ENCODE data around the gene ARL8B. TPM values are rescaled to one million over a fixed set of nuclear protein-coding genes. Genes with fewer than 3 reads are reported as not detected.

The ARL8B gene
- total RNA-seq, 1 donor from 2014 or later: 43.7 TPM

DNA sequence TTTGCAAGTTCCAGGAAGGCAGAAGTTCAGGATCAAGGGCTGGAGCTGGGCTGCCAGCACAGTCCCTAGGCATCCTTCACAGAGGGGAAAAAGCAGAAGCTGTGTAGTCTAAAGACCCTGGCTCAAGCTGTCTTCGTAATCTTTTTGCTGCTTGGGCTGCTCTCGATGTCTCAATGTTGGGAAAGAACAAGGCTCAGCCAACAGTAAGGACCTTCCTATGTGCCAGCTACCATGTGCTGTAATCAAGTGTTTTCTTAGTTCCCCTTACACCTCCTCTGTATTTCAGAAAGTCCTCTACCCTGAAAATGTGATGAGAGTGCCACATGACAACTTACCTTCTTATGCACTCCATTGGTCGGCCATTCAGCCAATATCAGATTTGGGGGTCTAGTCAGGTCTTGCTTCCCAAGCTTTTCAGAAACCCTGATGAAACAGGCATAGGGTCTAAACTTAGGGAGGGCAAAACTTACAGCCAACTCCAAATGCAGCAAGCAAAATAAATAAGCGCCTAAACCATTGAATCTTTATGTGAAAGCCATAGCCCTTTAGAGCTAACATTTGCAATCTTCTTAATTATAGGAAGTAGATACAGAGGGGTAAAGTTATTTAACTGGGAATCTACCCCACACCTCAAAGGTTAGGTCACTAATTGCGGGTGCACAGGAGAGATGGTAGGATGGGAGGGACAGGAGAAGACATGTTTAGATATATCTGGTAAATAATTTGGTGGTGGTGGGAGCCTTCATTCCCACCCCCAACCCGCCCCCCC, 64.2 kb downstream of the ARL8B start:
- intact Hi-C loops (cut with micrococcal nuclease): loop anchor here (2.0 kb wide), 1 partner anchor 49 kb away; no protein-coding TSS in a partner anchor

DNA sequence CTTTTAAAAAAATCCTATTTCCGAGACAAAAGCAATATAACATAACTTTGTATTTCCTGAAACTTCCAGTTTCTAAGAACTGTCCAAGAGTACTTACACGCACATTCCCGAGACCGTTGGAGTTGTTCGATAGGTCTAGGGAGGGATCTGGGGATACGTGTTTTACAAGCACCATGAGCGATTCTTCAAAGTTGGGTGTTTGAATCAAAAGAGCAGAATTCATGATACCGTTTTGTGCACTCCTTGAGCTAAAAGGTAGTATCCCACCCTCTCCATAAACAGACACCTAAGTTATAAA, 64.7 kb downstream of the ARL8B start:
- intact Hi-C loops (cut with micrococcal nuclease): loop anchor here (1.0 to 2.0 kb wide), 6 partner anchors 10 to 694 kb away; partner anchors contain the start of genes ARL8B, BHLHE40 and ITPR1

DNA sequence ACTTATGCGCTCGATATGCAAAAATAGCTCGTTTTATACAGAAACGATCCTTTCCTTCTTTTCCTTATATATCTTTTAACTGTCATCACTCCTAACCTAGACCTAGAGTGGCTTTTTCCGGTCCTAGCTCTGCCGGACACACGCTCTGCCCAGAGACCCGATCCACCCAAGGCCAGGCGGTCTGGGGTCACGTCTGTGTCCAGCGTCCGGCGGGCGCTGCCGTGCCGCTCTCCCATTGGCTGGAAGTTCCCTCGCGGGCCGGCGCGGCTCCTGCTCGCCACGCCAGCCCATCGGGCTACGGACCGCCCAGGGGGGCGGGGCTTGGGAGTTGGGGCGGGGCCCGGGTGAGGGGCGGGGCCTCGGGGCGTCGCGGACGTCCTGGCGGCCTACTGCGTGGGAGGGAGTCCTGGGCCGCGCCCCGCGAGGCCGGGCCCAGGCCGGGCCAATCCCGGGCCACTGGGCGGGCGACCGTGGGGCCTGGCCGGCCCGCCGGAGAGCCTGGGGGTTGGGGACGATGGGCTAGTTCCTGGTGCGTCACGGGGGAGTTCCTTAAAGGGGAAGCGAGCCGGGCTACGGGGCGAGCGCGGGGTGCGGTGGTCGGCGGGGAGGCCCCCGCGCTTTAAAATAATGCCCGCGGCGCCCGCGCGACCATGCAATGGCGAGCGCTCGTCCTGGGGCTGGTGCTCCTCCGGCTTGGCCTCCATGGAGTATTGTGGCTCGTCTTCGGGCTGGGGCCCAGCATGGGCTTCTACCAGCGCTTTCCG, 65.2 kb downstream of the ARL8B start, which contains the start of gene EDEM1:
Gene EDEM1, plus strand, starts transcription at position 552 of the 764 bp plus-strand sequence. Its CDS starts 99 bp downstream, at position 651.
- intact Hi-C loops (cut with micrococcal nuclease): loop anchor here (1.0 to 2.0 kb wide), 6 partner anchors 10 to 694 kb away; partner anchors contain the start of genes ARL8B, BHLHE40 and ITPR1

DNA sequence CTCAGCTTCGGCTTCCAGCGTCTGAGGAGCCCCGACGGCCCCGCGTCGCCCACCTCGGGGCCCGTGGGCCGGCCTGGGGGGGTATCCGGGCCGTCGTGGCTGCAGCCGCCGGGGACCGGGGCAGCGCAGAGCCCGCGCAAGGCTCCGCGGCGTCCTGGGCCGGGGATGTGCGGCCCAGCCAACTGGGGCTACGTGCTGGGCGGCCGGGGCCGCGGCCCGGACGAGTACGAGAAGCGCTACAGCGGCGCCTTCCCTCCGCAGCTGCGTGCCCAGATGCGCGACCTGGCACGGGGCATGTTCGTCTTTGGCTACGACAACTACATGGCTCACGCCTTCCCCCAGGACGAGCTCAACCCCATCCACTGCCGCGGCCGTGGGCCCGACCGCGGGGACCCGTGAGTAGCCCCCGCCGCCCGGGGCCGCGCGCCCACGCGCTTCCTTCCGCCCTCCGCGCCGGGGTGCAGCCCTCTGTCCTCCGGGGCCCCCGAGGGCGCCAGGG, 65.9 kb downstream of the ARL8B start:
- intact Hi-C loops (cut with micrococcal nuclease): loop anchor here (1.0 to 2.0 kb wide), 7 partner anchors 9 to 885 kb away; partner anchors contain the start of genes ARL8B, BHLHE40, ITPR1 and SETMAR

DNA sequence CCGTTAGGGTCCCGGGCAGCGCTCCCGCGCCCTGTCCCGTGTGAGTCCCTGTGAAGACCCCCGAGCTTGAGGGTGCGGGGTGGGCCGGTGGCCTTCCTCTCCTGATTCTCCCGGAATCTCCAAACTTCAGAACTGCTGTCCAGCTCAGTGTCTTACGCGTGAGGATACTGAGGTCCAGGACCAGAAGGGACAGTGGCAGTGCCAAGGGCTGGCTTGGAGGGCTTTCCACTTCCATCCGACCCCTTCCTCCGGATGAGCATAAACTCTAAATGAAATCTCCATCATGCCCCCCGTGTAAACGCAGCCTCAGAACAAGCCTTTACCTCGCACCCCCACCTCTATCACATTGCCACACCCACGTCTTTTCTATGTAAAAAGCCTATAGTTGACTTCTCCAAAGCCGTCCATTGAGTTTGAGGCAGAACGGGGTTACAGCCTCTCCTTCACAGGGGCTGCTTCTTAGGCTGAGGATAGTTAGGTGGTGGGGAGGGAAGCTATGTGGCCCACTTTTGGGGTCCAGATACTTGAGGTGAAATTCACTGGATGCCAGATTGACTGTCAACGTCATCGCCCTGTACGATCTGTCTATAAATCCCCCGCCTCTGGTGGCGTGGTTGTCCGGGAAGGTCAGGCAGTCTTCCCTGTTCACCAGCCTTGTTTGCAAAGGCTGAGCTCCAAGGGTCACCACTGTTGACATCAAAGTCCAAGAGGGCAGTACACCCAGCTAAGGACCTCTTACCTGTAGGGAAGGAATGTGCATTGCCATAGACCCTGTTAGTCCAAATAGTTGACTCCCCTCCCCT, 66.5 kb downstream of the ARL8B start:
- intact Hi-C loops (cut with micrococcal nuclease): loop anchor here (1.0 kb wide), 1 partner anchor 885 kb away; the partner anchor contains the start of gene SETMAR

DNA sequence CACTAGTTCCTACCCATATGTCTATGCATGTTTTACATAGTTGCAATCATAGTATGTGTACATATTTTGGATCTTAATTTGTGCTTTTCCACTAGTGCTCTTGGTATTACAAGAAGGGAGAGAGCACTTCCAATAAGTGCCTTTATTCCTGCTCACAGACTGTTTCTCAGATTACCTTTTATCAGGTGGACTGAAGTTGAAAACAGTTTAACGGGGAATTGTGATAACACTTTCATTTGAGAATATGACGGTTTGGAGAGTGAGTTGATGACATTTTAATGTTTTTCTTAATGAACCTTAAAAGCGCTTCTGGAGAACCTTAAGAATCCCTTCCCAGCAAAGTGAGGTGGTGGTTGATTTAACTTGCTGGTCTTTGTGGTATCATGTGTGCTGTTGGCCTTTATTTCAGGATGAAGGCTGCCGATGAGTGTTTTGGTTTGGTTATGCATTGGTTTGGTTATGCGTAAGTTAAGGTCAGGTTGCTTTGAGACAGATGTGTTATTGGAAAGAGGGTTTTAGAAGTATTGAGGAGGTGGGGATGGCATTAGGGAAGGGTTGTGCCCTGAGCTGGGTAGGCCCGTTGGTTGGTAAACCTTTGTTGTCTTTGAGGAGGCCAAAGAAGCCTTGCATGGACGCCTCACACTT, 68.2 kb downstream of the ARL8B start:
- intact Hi-C loops (cut with micrococcal nuclease): no loop called here

DNA sequence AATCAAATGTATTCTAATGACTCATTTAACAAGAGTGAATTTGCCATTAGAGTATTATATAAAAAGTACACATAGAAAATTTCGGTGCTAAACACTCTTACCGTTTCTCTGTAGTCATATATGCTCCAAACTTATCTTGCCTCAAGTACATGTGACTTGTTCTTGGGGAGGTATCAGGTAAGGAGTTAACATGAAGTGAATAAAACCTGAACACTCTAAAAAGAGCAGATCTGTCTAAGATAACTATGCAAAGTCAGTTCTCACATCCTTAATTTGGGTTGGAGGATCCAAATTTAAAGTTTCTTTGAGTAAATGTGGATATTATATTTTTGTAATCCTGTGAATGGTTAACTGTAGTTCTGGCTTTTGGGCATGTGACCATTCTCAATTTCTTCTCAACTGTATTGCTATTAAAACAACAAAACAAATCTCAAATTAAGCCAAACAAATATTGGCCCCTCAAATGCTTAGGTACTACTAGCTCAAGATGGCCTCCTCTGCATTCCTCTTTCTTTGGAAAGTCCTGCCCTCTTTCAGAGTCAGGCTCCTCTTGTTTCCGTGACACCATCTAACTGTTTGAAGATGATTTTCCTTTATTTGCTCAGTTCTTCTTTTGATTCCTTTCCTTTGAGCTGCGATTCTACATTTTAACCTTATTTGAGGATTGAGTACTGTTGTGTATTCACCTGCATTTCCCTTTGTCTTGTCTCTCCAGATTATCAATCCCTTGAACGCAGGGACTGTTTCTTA, 69.6 kb downstream of the ARL8B start:
- intact Hi-C loops (cut with micrococcal nuclease): no loop called here

DNA sequence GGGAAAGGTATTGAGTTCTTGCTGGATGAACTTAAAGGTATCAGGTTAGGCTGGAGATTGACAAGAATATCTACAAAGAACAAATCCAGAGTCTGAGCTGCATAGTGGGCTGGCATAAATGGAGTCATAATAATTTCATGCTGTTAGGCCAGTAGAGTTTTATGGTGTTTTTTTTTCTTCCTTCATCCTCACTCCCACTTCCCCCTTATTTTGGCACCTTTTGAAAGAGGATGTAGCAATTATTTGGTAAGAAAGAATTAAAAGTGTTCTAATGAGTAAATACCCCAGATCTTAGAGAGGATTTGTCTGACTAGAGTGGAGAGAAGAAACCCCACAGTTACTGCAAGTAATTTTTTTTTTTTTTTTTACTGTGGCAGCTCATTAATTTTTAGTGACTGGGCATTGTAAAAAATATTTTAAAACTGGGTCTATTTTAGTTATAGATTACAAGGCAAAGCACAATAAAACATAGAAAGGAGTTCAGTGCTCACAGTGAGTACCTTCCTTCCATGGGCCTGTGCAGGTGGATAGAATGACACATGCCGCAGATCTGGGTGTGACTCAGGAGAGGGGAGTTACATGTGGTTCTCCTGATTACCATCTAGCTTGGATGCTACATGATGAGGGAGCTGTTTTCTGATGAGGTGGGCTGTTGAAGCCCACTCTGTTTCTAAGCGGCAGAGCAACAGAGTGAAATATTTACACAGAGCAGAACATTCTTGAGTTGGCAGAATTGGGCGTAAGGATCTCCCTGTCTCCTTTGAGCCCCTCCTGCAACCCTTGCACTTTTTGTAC, 70.7 kb downstream of the ARL8B start:
- intact Hi-C loops (cut with micrococcal nuclease): no loop called here

DNA sequence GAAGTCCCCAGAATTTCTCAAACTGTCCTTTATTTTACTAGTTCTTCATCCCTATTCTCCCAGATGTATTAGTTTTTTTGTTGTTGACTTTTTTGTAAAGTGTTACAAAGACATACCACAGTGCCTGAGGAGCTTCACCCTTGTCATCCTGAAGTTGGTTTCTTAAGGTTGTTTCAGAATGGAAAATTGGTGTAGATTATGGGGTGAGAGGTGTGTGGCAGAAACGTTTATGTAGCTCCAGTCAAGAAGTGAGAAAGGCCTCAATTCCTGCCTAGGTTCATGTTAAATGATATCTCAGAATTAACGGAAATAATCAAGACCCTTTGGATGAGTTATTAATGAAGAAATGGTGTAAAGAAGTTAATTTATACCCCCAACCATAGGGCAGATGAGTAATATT, 72.2 kb downstream of the ARL8B start:
- intact Hi-C loops (cut with micrococcal nuclease): no loop called here

DNA sequence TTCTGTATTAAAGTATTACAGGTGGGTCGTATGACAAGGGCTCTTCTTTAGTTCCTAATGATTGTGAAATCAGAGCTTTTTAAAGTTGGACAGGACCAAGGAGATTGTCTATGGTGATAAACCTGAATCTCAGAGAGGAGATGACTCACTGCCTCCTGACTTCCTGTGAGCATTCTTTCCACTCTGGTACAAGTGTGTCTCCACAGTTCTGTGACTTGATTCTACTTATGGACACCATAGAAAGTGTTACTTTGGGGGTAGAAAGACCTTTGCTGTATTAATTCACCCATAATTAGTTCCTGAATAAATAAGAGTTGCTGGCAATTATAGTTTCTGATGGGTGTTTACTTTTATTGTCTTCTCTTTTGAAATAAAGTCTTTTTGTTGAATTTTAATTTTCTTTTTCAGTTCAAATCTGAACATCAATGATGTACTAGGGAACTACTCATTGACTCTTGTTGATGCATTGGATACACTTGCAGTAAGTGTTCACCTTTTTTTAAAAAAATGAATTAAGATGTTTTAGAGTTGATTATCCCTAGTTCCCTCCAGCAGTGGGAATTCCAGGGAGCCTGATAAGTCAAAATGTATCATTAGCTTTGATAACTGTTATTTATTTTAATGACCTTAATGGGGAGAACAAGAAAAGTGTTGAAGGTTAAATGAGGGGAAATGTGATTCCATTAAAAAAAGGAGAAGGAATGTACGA, 72.9 kb downstream of the ARL8B start:
- intact Hi-C loops (cut with micrococcal nuclease): loop anchor here (5.0 kb wide), 1 partner anchor 288 kb away; no protein-coding TSS in a partner anchor

DNA sequence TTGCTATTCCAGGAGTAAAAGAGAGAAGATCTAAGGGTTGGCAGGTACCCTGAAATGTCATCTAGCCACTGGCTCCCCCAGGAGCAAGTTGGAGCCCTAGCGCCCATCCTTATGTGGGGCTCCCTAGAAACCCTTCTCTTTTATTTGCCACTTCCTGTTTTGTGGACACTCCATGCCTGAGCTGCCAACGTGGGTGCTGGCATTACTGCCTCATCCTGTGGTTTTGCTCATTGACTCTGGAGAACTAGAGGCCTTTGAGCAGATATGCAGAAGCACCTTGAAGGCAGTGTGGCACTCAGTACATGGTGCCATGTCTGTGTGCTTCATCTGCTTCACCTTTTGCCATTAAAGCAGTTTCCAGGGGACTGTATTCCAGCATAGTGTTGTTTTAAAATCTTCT, 73.5 kb downstream of the ARL8B start:
- intact Hi-C loops (cut with micrococcal nuclease): loop anchor here (2.0 to 5.0 kb wide), 3 partner anchors 73 to 365 kb away; partner anchors contain the start of gene ARL8B

DNA sequence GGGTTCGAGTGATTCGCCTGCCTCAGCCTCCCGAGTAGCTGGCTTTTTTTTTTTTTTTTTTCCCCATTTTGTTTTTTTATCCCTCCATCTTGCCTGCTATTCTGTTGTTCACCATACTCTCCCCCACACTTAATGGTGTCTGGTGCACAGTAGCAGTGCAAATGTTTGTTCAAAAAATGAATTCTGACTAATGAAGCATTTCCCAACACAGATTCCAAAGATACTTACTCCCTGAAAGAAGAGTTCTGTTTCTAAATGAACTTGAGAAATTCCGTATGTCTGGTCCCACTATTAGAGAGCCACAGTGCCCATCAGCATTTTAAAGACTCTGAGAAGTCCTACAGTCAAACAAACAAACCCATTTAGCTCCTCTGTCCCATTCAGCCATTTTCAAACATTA, 74.9 kb downstream of the ARL8B start:
- intact Hi-C loops (cut with micrococcal nuclease): loop anchor here (1.0 to 5.0 kb wide), 4 partner anchors 10 to 366 kb away; partner anchors contain the start of genes ARL8B and EDEM1

DNA sequence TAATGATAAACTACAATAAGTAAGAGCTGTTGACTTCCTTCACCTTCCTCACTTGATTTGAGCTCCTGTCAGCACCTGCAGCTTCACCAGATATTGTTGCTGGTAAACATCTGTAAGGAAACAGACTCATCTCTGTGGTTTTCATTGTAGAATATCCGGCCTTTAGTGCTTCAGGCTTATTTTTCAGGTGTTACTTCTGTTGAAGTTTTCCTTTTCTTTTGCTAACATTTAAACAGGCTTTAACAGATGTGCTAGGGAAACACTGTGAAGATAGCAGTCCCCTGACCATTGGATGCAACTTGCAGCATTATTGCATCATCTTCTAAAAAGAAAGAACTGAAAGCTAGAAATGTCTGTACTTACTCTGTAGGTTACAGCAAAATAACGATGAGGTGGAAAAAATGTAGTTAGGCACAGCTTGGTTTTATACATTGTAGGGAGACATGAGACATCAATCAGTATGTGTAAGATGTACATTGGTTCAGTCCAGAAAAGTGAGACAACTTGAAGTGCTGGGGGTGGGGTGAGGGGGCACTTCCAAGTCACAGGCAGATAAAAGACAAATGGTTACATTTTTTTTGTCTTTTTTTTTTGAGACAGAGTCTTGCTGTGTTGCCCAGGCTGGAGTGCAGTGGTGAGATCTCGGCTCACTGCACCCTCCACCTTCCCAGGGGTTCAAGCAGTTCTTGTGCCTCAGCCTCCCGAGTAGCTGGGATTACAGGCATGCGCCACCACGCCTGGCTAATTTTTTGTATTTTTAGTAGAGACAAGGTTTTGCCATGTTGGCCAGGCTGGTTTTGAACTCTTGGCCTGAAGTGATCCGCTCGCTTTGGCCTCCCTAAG, 75.6 kb downstream of the ARL8B start:
- intact Hi-C loops (cut with micrococcal nuclease): loop anchor here (1.0 to 5.0 kb wide), 4 partner anchors 10 to 367 kb away; partner anchors contain the start of genes ARL8B and EDEM1

DNA sequence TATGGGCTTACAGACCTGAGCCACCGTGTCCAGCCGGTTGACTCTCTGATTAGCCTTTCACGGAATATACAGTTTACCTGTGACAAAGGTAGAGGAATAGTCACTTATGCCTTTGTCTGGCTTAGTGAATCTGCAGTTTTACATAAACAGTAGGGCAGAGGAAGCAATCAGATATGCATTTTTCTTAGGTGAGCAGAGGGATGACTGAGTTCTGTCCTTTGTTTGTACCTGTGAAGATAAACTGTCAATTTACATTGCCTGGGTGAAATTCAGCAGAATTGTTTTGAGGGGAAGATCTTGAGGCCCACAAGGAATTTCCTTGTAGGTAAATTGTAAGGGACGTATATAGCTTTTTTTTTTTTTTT, 76.2 kb downstream of the ARL8B start:
- intact Hi-C loops (cut with micrococcal nuclease): loop anchor here (5.0 kb wide), 1 partner anchor 291 kb away; no protein-coding TSS in a partner anchor

DNA sequence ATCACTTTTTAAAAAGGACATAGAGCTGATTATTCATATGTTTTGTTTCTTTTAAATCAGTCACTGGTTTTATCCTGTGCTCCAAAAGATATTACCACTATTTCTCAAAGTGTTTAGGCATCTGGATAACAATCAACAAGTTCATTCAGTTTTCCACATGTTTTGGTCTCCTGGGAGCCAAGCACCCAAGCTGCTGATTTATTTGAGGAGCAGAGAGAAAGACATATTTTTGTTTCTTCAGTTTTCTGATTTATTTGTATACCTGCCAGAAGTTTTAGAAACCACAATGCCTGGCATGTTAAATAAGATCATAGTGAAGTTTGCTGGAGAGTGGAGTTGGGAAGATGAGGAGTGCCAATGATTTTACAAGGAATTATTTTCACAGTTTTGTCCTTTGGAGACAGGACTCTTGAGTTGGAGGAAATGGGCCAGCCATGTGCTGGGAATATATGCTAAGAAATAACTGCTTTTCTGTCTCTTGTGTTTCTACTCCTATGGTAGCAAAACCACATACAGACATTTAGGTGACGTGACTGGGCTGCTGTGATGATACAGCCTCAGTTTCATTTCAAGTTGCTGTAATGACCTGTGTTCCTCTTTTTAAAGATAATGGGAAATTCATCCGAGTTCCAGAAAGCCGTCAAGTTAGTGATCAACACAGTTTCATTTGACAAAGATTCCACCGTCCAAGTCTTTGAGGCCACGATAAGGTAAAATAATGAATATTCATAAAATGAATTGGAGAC, 77.1 kb downstream of the ARL8B start:
- intact Hi-C loops (cut with micrococcal nuclease): loop anchor here (5.0 kb wide), 1 partner anchor 292 kb away; no protein-coding TSS in a partner anchor

DNA sequence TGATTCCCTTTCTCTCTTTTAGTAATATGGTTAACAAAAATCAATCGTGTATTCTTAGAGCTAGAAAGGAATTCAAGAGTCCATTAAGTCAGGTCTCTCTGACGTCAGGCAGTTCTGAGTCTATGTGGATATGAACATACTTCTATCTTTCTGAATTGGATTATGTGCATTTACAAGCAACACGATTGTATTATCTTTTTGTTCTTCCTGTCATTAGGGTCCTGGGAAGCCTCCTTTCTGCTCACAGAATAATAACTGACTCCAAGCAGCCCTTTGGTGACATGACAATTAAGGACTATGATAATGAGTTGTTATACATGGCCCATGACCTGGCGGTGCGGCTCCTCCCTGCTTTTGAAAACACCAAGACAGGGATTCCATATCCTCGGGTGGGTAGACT, 79.4 kb downstream of the ARL8B start:
- intact Hi-C loops (cut with micrococcal nuclease): no loop called here

All from T-helper 2 cell treated with Interferon-gamma antibody and Interleukin-4, amounts not matched to agents 100 ng/mL and 5 ng/mL, for 36 hours (primary cell).